ENCODE results near the gene RIN3. TPM values are rescaled to one million over a fixed set of nuclear protein-coding genes. Genes with fewer than 3 reads are reported as not detected.

RIN3 gene
- total and polyA plus RNA-seq, 2 donors (not counting 3 experiments of a cell fraction or from before 2014, with no cell fraction given), result 5.1 to 20.8 TPM

DNA sequence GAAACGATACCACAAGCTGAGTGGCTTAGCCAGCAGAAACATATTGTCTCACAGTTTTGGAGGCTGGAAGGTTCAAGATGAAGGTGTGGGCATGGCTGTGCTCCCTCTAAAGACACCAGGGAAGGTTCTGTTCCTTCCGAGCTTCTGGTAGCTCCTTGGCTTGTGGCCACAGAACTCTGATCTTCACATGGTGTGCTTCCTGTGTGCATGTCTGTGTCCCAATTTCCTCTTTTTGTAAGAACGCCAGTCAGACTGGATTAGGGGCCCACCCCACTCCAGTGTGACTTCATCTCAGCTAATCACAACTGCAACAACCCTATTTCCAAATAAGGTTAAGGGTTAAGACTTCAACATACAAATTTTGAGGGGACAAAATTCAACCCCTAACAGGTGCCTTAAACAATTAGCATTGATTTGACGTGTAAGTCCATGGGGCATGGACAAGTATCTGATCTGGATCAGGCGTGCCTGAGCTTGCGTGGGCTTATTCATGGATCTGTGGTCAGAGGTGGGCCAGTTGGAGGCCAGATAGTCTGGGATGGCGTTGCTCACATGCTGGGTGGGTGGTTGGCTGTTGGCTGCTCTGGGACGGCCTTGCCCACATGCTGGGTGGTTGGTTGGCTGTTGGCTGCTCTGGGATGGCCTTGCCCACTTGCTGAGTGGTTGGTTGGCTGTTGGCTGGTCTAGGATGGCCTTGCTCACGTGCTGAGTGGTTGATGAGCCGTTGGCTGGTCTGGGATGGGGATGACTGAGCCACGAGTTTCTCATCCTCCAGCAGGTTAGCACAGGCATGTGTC is 146.4 kb downstream of the RIN3 start:
- ChIA-PET POLR2A (no interaction called here), CTCF (interaction anchor here (1.2 to 1.5 kb wide), 2 partner anchors 10 to 71 kb away, joined by 4 to 5 read pairs; no protein-coding TSS in a partner anchor)
- intact Hi-C loops (cut with micrococcal nuclease) (no loop called here), dilution Hi-C loops (cut with MboI; ENCODE audit: extremely low pct_ligation_motif_present, low sequenced_read_pairs) (no loop called here)
- H3K27me3 ChIP-seq (ENCODE audit: control insufficient read depth in 2 of 2, insufficient read depth in 2 of 2, low read length in 2 of 2), result no peaks in the 10 kb centered on the region
- no peak overlapping the region for H3K9ac ChIP-seq (replicated peaks; ENCODE audit: extremely low read depth, insufficient read depth, low read length)
- no peak for TF ChIP-seq GATA2 (IDR thresholded peaks at IDR 0.05; ENCODE audit: insufficient read depth, insufficient read length, low read depth, low read length)
- TF ChIP-seq FOS (IDR thresholded peaks at IDR 0.05; ENCODE audit: borderline replicate concordance, insufficient read depth, low read length), result no peak
- TF ChIP-seq, protein P1, sequence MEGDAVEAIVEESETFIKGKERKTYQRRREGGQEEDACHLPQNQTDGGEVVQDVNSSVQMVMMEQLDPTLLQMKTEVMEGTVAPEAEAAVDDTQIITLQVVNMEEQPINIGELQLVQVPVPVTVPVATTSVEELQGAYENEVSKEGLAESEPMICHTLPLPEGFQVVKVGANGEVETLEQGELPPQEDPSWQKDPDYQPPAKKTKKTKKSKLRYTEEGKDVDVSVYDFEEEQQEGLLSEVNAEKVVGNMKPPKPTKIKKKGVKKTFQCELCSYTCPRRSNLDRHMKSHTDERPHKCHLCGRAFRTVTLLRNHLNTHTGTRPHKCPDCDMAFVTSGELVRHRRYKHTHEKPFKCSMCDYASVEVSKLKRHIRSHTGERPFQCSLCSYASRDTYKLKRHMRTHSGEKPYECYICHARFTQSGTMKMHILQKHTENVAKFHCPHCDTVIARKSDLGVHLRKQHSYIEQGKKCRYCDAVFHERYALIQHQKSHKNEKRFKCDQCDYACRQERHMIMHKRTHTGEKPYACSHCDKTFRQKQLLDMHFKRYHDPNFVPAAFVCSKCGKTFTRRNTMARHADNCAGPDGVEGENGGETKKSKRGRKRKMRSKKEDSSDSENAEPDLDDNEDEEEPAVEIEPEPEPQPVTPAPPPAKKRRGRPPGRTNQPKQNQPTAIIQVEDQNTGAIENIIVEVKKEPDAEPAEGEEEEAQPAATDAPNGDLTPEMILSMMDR (IDR thresholded peaks at IDR 0.05; ENCODE audit: extremely low read depth in 1 of 2, insufficient read depth in 1 of 2, low read depth in 1 of 2, low read length in 2 of 2), result no peak
- TF ChIP-seq, protein P2, sequence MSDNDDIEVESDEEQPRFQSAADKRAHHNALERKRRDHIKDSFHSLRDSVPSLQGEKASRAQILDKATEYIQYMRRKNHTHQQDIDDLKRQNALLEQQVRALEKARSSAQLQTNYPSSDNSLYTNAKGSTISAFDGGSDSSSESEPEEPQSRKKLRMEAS (IDR thresholded peaks at IDR 0.05; ENCODE audit: insufficient read depth, insufficient read length), result no peak
- no peak for TF ChIP-seq EZH2 (IDR thresholded peaks at IDR 0.05; ENCODE audit: borderline replicate concordance, low read depth, low read length, severe bottlenecking)
- TF ChIP-seq POLR2AphosphoS5 (IDR thresholded peaks at IDR 0.05; ENCODE audit: insufficient read depth, low read depth, low read length), result no peak
- no peak for TF ChIP-seq MYC (IDR thresholded peaks at IDR 0.05; ENCODE audit: low read depth, low read length)
- no peak for TF ChIP-seq JUN (IDR thresholded peaks at IDR 0.05; ENCODE audit: borderline replicate concordance, insufficient read depth, insufficient read length, low read depth)
- no peak for TF ChIP-seq POLR2A (IDR thresholded peaks at IDR 0.05; ENCODE audit: low read depth, low read length)
- H3K9me1 ChIP-seq (replicated peaks; ENCODE audit: control insufficient read depth, extremely low read depth, insufficient read depth, low read length), result no peaks in the 10 kb centered on the region
- H3K79me2 ChIP-seq (ENCODE audit: control insufficient read depth, insufficient read depth, low read length), result no peaks in the 10 kb centered on the region
- no peaks in the 10 kb centered on the region for H3K9me3 ChIP-seq (replicated peaks; ENCODE audit: control insufficient read depth, insufficient read depth, low read length)
- no peaks in the 10 kb centered on the region for H3K4me1 ChIP-seq (ENCODE audit: control insufficient read depth, extremely low read depth, insufficient read depth, low read length)
- no peaks in the 10 kb centered on the region for H3K36me3 ChIP-seq (ENCODE audit: control insufficient read depth in 2 of 2, extremely low read depth in 1 of 2, insufficient read depth in 2 of 2, low read length in 2 of 2)
- no peak overlapping the region for H3K4me2 ChIP-seq (ENCODE audit: insufficient read depth, low read length)
- FAIRE-seq (no peak), DNase-seq (ENCODE audit: low read depth, low spot score) (no peak)
- no peak overlapping the region for H3K27ac ChIP-seq (ENCODE audit: insufficient read depth, low read depth, low read length)
- H2AFZ ChIP-seq (ENCODE audit: low read depth, low read length), result no peak overlapping the region
- no TSS peak for BruUV-seq (replicated peaks)
- no peaks in the 10 kb centered on the region for H4K20me1 ChIP-seq (replicated peaks; ENCODE audit: control insufficient read depth, extremely low read depth, insufficient read depth, low read length)
- H3K4me3 ChIP-seq (replicated peaks in 1 of 3; ENCODE audit: insufficient read depth in 1 of 3, low read depth in 1 of 3, low read length in 3 of 3), result no peak overlapping the region
